ENCODE data around the gene WDR73. TPM values are rescaled to one million over a fixed set of nuclear protein-coding genes. Genes with fewer than 3 reads are reported as not detected.

Gene WDR73
- total RNA-seq, 1 donor from 2014 or later: 29.5 TPM

- Mint-ChIP-seq H3K27me3 (ENCODE audit: unreplicated experiment) (no peaks in the 10 kb centered on the region), H3K27ac (ENCODE audit: unreplicated experiment) (no peak overlapping the region), H3K4me1 (ENCODE audit: unreplicated experiment) (peaks cover 3% of the 10 kb centered on the region), H3K36me3 (ENCODE audit: low read depth, unreplicated experiment) (no peaks in the 10 kb centered on the region), H3K4me3 (ENCODE audit: unreplicated experiment) (no peak overlapping the region), H3K9me3 (ENCODE audit: unreplicated experiment) (no peaks in the 10 kb centered on the region)
- TF ChIP-seq CTCF (IDR thresholded peaks at IDR 0.05; ENCODE audit: unreplicated experiment): no peak
- no peak for DNase-seq (ENCODE audit: low spot score)
Measured at GRCh38 chr15:84590406-84590805, 63.7 kb downstream of the WDR73 start.

Other genes with a start within 250 kb of the WDR73 start
- 22.0 TPM for gene ZSCAN2, start 53.3 kb downstream of the WDR73 start, total RNA-seq (ENCODE audit: unreplicated experiment)
- gene NMB, start 3.9 kb upstream of the WDR73 start, total RNA-seq (ENCODE audit: unreplicated experiment): 14.3 TPM
- 204 TPM for gene SEC11A, start 61.9 kb upstream of the WDR73 start, total RNA-seq (ENCODE audit: unreplicated experiment)
- 29.1 TPM for gene ZNF592, start 94.3 kb upstream of the WDR73 start, total RNA-seq (ENCODE audit: unreplicated experiment)
- gene ALPK3, start 163.1 kb upstream of the WDR73 start, total RNA-seq (ENCODE audit: unreplicated experiment): 94.2 TPM
- gene SLC28A1, start 230.4 kb upstream of the WDR73 start, total RNA-seq (ENCODE audit: unreplicated experiment): not detected